ENCODE data around the gene SLC16A6. TPM values are rescaled to one million over a fixed set of nuclear protein-coding genes. Genes with fewer than 3 reads are reported as not detected.

SLC16A6 gene
- polyA plus RNA-seq, 3 donors = 12.3 to 24.7 (median 14.0) TPM

GRCh38 chr17:68298601-68299000 lies 7.7 kb upstream of the SLC16A6 start:
- H2AFZ ChIP-seq (ENCODE audit: insufficient read depth, low read depth, low read length, poor library complexity, severe bottlenecking) = no peak overlapping the region
- no peak overlapping the region for H3K4me2 ChIP-seq (replicated peaks; ENCODE audit: extremely low read depth, low read length, poor library complexity, severe bottlenecking)
- peak overlapping the region; percentile 81 to 83 for H3K27ac ChIP-seq (ENCODE audit: low read depth in 1 of 2, low read length in 2 of 2)
- no peaks in the 10 kb centered on the region for H4K20me1 ChIP-seq (ENCODE audit: insufficient read depth, low read length)
- H3K9me3 ChIP-seq (replicated peaks in 1 of 2; ENCODE audit: control insufficient read depth in 1 of 2, insufficient read depth in 1 of 2, low read length in 2 of 2) = no peaks in the 10 kb centered on the region
- peaks cover 6 to 21% of the 10 kb centered on the region in 2 donors for H3K36me3 Mint-ChIP-seq
- H3K4me3 Mint-ChIP-seq = no peak overlapping the region
- H3K36me3 ChIP-seq (replicated peaks in 1 of 2; ENCODE audit: control insufficient read depth in 1 of 2, insufficient read depth in 2 of 2, low read length in 2 of 2) = no peaks in the 10 kb centered on the region
- peak overlapping the region in 6 of 7 donors; percentile 53 to 97 (median 88) for H3K27ac Mint-ChIP-seq
- peaks cover 60% of the 10 kb centered on the region for H3K4me1 Mint-ChIP-seq
- peaks cover 16% of the 10 kb centered on the region for H3K79me2 ChIP-seq (ENCODE audit: insufficient read depth, low read length)
- no peak for TF ChIP-seq CTCF (IDR thresholded peaks at IDR 0.05)
- no peak overlapping the region for H3K9ac ChIP-seq (ENCODE audit: insufficient read depth, low read length, poor library complexity, severe bottlenecking)
- H3K27me3 Mint-ChIP-seq (ENCODE audit: low read depth in 3 of 3) = peaks cover 0 to 2% (median 0%) of the 10 kb centered on the region in 3 donors
- no peaks in the 10 kb centered on the region for H3K27me3 ChIP-seq (ENCODE audit: control insufficient read depth in 2 of 2, insufficient read depth in 2 of 2, low read length in 2 of 2)
- peak in 1 of 3 donors; percentile 35 for DNase-seq
- intact Hi-C loops (cut with micrococcal nuclease) = no loop called here
- peaks cover 0 to 5% (median 1%) of the 10 kb centered on the region in 7 donors for H3K9me3 Mint-ChIP-seq
- H3K4me3 ChIP-seq (replicated peaks in 1 of 3; ENCODE audit: low read depth in 2 of 3, low read length in 3 of 3) = no peak overlapping the region
- H3K4me1 ChIP-seq (ENCODE audit: control insufficient read depth in 1 of 2, insufficient read depth in 2 of 2, low read length in 2 of 2) = peaks cover 50 to 53% of the 10 kb centered on the region in 2 donors

GRCh38 chr17:68297195-68297594 lies 6.3 kb upstream of the SLC16A6 start:
- no peaks in the 10 kb centered on the region for H3K27me3 ChIP-seq (ENCODE audit: control insufficient read depth in 2 of 2, insufficient read depth in 2 of 2, low read length in 2 of 2)
- H4K20me1 ChIP-seq (ENCODE audit: insufficient read depth, low read length) = no peaks in the 10 kb centered on the region
- H3K4me3 ChIP-seq (replicated peaks in 1 of 3; ENCODE audit: low read depth in 2 of 3, low read length in 3 of 3) = no peak overlapping the region
- DNase-seq = peak; percentile 75 to 92 (median 83)
- Mint-ChIP-seq H3K4me1 (peaks cover 68% of the 10 kb centered on the region), H3K27ac (peak overlapping the region; percentile 92 to 97 (median 94)), H3K27me3 (ENCODE audit: low read depth in 3 of 3) (peaks cover 0 to 2% (median 0%) of the 10 kb centered on the region in 3 donors), H3K4me3 (no peak overlapping the region), H3K9me3 (peaks cover 0 to 5% (median 0%) of the 10 kb centered on the region in 7 donors), H3K36me3 (peaks cover 6 to 18% of the 10 kb centered on the region in 2 donors)
- peaks cover 64 to 67% of the 10 kb centered on the region in 2 donors for H3K4me1 ChIP-seq (ENCODE audit: control insufficient read depth in 1 of 2, insufficient read depth in 2 of 2, low read length in 2 of 2)
- H3K9me3 ChIP-seq (replicated peaks in 1 of 2; ENCODE audit: control insufficient read depth in 1 of 2, insufficient read depth in 1 of 2, low read length in 2 of 2) = no peaks in the 10 kb centered on the region
- 44% methylated on average over 2 of the region's 4 CpGs for WGBS (ENCODE audit: insufficient coverage)
- H3K36me3 ChIP-seq (replicated peaks in 1 of 2; ENCODE audit: control insufficient read depth in 1 of 2, insufficient read depth in 2 of 2, low read length in 2 of 2) = no peaks in the 10 kb centered on the region
- TF ChIP-seq CTCF (IDR thresholded peaks at IDR 0.05) = no peak
- peaks cover 25% of the 10 kb centered on the region for H3K79me2 ChIP-seq (ENCODE audit: insufficient read depth, low read length)
- H3K4me2 ChIP-seq (replicated peaks; ENCODE audit: extremely low read depth, low read length, poor library complexity, severe bottlenecking) = no peak overlapping the region
- H3K27ac ChIP-seq (ENCODE audit: low read depth in 1 of 2, low read length in 2 of 2) = peak overlapping the region; percentile 81 to 83
- no peak overlapping the region for H2AFZ ChIP-seq (ENCODE audit: insufficient read depth, low read depth, low read length, poor library complexity, severe bottlenecking)
- intact Hi-C loops (cut with micrococcal nuclease) = no loop called here
- peak overlapping the region; percentile 28 for H3K9ac ChIP-seq (ENCODE audit: insufficient read depth, low read length, poor library complexity, severe bottlenecking)
